D721Med (cell line): Measurements from ENCODE around the gene LCE5A.

Experiments
- DNase-seq: peaks from one replicate; pipeline ENCODE4 v3.0.0; 2011; ENCODE audit warnings: low spot score; ENCODE audit not compliant: insufficient read length
- FAIRE-seq: peaks from 2 replicates; lab custom pipeline; 2011; peaks lifted over from hg19 to GRCh38; lab: Jason Lieb, UNC
- CTCF ChIP-seq: IDR thresholded peaks from 2 replicates; pipeline ENCODE4 v1.5.1; 2012; ENCODE audit warnings: mild to moderate bottlenecking, control low read depth; ENCODE audit not compliant: insufficient read depth; ENCODE audit errors: missing control alignments

Gene LCE5A

GRCh38 chr1:152502496-152503180 lies 8.0 kb upstream of the LCE5A start:
- DNase-seq = no peak
- no peak for TF ChIP-seq CTCF
- no peak for FAIRE-seq

- FAIRE-seq (no peak), DNase-seq (no peak)
- TF ChIP-seq CTCF = no peak
These were observed 5.5 kb upstream of the LCE5A start for GRCh38 chr1:152505083-152505482.

- DNase-seq (no peak), FAIRE-seq (no peak)
- TF ChIP-seq CTCF = no peak
These were observed 3.6 kb upstream of the LCE5A start for GRCh38 chr1:152506899-152507498.

- FAIRE-seq (no peak), DNase-seq (no peak)
- no peak for TF ChIP-seq CTCF
These were observed 993 bp downstream of the LCE5A start for GRCh38 chr1:152511596-152511995.

- TF ChIP-seq CTCF = no peak
- FAIRE-seq = no peak
- DNase-seq = no peak
These were observed 2.5 kb downstream of the LCE5A start for GRCh38 chr1:152513081-152513480.

- DNase-seq (no peak), FAIRE-seq (no peak)
These were observed 4.3 kb downstream of the LCE5A start for GRCh38 chr1:152514715-152515433.

More at GRCh38 chr1:152514715-152515433, 4.3 kb downstream of the LCE5A start:
- TF ChIP-seq CTCF = no peak
